Measurements from ENCODE around the gene DTD1. TPM values are rescaled to one million over a fixed set of nuclear protein-coding genes. Genes with fewer than 3 reads are reported as not detected.

Gene DTD1
- total RNA-seq, 3 donors from 2014 or later: 24.1 to 34.6 (median 26.2) TPM

GRCh38 chr20:18688676-18689075 is 100.8 kb downstream of the DTD1 start:
- intact Hi-C loops (cut with DNase I; ENCODE audit: low total_unique reads): no loop called here
- Histone ChIP-seq H3K36me3 (no peaks in the 10 kb centered on the region), H3K27me3 (no peaks in the 10 kb centered on the region), H3K9me3 (no peaks in the 10 kb centered on the region), H3K4me3 (no peak overlapping the region), H3K27ac (no peak overlapping the region), H3K4me1 (no peaks in the 10 kb centered on the region)
- TF ChIP-seq POLR2A (IDR thresholded peaks at IDR 0.05): no peak
- TF ChIP-seq, protein P1, sequence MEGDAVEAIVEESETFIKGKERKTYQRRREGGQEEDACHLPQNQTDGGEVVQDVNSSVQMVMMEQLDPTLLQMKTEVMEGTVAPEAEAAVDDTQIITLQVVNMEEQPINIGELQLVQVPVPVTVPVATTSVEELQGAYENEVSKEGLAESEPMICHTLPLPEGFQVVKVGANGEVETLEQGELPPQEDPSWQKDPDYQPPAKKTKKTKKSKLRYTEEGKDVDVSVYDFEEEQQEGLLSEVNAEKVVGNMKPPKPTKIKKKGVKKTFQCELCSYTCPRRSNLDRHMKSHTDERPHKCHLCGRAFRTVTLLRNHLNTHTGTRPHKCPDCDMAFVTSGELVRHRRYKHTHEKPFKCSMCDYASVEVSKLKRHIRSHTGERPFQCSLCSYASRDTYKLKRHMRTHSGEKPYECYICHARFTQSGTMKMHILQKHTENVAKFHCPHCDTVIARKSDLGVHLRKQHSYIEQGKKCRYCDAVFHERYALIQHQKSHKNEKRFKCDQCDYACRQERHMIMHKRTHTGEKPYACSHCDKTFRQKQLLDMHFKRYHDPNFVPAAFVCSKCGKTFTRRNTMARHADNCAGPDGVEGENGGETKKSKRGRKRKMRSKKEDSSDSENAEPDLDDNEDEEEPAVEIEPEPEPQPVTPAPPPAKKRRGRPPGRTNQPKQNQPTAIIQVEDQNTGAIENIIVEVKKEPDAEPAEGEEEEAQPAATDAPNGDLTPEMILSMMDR (IDR thresholded peaks at IDR 0.05): no peak
- TF ChIP-seq POLR2AphosphoS5 (IDR thresholded peaks at IDR 0.05): no peak
- no peak for DNase-seq (ENCODE audit: low spot score in 2 of 2)

- Histone ChIP-seq H3K27me3 (no peaks in the 10 kb centered on the region), H3K36me3 (no peaks in the 10 kb centered on the region), H3K27ac (no peak overlapping the region), H3K4me3 (no peak overlapping the region), H3K4me1 (no peaks in the 10 kb centered on the region), H3K9me3 (no peaks in the 10 kb centered on the region)
- TF ChIP-seq, protein P1 (IDR thresholded peaks at IDR 0.05): no peak
- TF ChIP-seq POLR2AphosphoS5 (IDR thresholded peaks at IDR 0.05) (no peak), POLR2A (IDR thresholded peaks at IDR 0.05) (no peak)
- DNase-seq (ENCODE audit: low spot score in 2 of 2): no peak
- intact Hi-C loops (cut with DNase I; ENCODE audit: low total_unique reads): no loop called here
These were observed 101.7 kb downstream of the DTD1 start for GRCh38 chr20:18689557-18689956.

- no peak overlapping the region for H3K4me3 ChIP-seq
- no peak for DNase-seq (ENCODE audit: low spot score in 2 of 2)
- H3K27ac ChIP-seq: no peak overlapping the region
- intact Hi-C loops (cut with DNase I; ENCODE audit: low total_unique reads): no loop called here
- H3K36me3 ChIP-seq: no peaks in the 10 kb centered on the region
- TF ChIP-seq, protein P1 (IDR thresholded peaks at IDR 0.05): no peak
- TF ChIP-seq POLR2AphosphoS5 (IDR thresholded peaks at IDR 0.05) (no peak), POLR2A (IDR thresholded peaks at IDR 0.05) (no peak)
- no peaks in the 10 kb centered on the region for H3K27me3 ChIP-seq
- no peaks in the 10 kb centered on the region for H3K4me1 ChIP-seq
- H3K9me3 ChIP-seq: no peaks in the 10 kb centered on the region
These were observed 104.6 kb downstream of the DTD1 start for GRCh38 chr20:18692447-18692846.

- intact Hi-C loops (cut with DNase I; ENCODE audit: low total_unique reads): no loop called here
- Histone ChIP-seq H3K36me3 (no peaks in the 10 kb centered on the region), H3K4me3 (no peak overlapping the region), H3K27ac (no peak overlapping the region), H3K4me1 (no peaks in the 10 kb centered on the region), H3K9me3 (no peaks in the 10 kb centered on the region), H3K27me3 (no peaks in the 10 kb centered on the region)
- TF ChIP-seq POLR2A (IDR thresholded peaks at IDR 0.05): no peak
- TF ChIP-seq, protein P1 (IDR thresholded peaks at IDR 0.05): no peak
- TF ChIP-seq POLR2AphosphoS5 (IDR thresholded peaks at IDR 0.05): no peak
- DNase-seq (ENCODE audit: low spot score in 2 of 2): no peak
These were observed 106.2 kb downstream of the DTD1 start for GRCh38 chr20:18694071-18694470.

DNA sequence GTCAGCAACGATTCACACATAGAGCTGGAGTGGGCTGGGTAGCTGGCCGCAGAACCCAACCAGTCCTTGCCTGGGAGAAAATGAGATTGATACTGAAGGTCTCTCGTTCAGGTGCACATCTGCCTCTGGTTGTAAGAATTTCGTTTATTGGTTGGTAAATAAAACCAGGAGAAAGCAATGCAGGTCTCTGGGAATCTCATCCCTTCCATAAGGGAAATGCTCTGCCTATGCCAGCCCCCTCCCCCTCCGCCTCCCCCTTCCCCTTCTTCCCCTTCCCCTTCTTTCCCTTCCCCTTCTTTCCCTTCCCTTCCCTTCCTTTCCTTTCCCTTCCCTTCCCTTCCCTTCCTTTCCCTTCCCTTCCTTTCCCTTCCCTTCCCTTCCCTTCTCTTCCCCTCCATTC is 107.3 kb downstream of the DTD1 start:
- no peaks in the 10 kb centered on the region for H3K36me3 ChIP-seq
- H3K4me3 ChIP-seq: no peak overlapping the region
- H3K4me1 ChIP-seq: no peaks in the 10 kb centered on the region
- DNase-seq (ENCODE audit: low spot score in 2 of 2): no peak
- H3K9me3 ChIP-seq: no peaks in the 10 kb centered on the region
- H3K27ac ChIP-seq: no peak overlapping the region
- intact Hi-C loops (cut with DNase I; ENCODE audit: low total_unique reads): no loop called here
- H3K27me3 ChIP-seq: no peaks in the 10 kb centered on the region
- TF ChIP-seq POLR2A (IDR thresholded peaks at IDR 0.05): no peak
- TF ChIP-seq, protein P1 (IDR thresholded peaks at IDR 0.05): no peak
- TF ChIP-seq POLR2AphosphoS5 (IDR thresholded peaks at IDR 0.05): no peak

All from breast epithelium (tissue), 4 donors.